H1 (cell line): ENCODE measurements around the gene UTRN.

Experiments
- ASH2L ChIP-seq: fragments of 200-600, 300-600 bp; sonication (generic); IDR thresholded peaks from one replicate; pipeline ENCODE4 v1.7.1; 2017; ENCODE audit warnings: low read length
- BACH1 ChIP-seq: IDR thresholded peaks from 2 replicates; pipeline ENCODE4 v1.6.1; 2012; ENCODE audit warnings: low read length, improper control_type of control experiment
- CEBPB ChIP-seq: IDR thresholded peaks from 2 replicates; pipeline ENCODE4 v1.6.1; 2012; ENCODE audit warnings: low read depth, low read length
- EP300 ChIP-seq, 2 experiments: IDR thresholded peaks; 1 replicate in 1 of 2; 2 replicates in 1 of 2; pipeline ENCODE4 v1.6.1; 2011 to 2012; ENCODE audit warnings: low read depth in 2 of 2, low read length in 2 of 2, mild to moderate bottlenecking in 2 of 2, borderline replicate concordance in 1 of 2, inconsistent platforms in 1 of 2, moderate library complexity in 1 of 2
- JUN ChIP-seq: IDR thresholded peaks from 2 replicates; pipeline ENCODE4 v1.6.1; 2011; ENCODE audit warnings: low read depth, mild to moderate bottlenecking, improper control_type of control experiment, low read length
- POLR2A ChIP-seq, 2 experiments: IDR thresholded peaks; 1 replicate in 1 of 2; 2 replicates in 1 of 2; pipeline ENCODE4 v1.6.1; 2011; ENCODE audit warnings: low read depth in 2 of 2, low read length in 2 of 2, mild to moderate bottlenecking in 2 of 2; ENCODE audit errors: control extremely low read depth in 1 of 2
- POLR2AphosphoS5 ChIP-seq: IDR thresholded peaks from 2 replicates; pipeline ENCODE4 v1.6.1; 2011; ENCODE audit warnings: low read depth, low read length
- RAD21 ChIP-seq, 2 experiments: IDR thresholded peaks in 1 of 2; conservative IDR thresholded peaks in 1 of 2; 2 replicates each; pipeline ENCODE4 v1.6.1; 2011; ENCODE audit warnings: low read depth in 2 of 2, low read length in 2 of 2, improper control_type of control experiment in 1 of 2, inconsistent platforms in 1 of 2, mild to moderate bottlenecking in 1 of 2, moderate library complexity in 1 of 2
- SAP30 ChIP-seq: fragments of 300-600 bp; sonication (generic); IDR thresholded peaks from 2 replicates; pipeline ENCODE4 v1.7.1; 2012; ENCODE audit warnings: low read length, moderate library complexity, mild to moderate bottlenecking, inconsistent platforms; ENCODE audit not compliant: insufficient read depth, insufficient replicate concordance
- SP1 ChIP-seq: IDR thresholded peaks from 2 replicates; pipeline ENCODE4 v1.6.1; 2011; ENCODE audit warnings: low read depth, low read length
- TAF1 ChIP-seq: IDR thresholded peaks from 2 replicates; pipeline ENCODE4 v1.6.1; 2011; ENCODE audit warnings: mild to moderate bottlenecking, low read depth, low read length
- TBP ChIP-seq: IDR thresholded peaks from 2 replicates; pipeline ENCODE4 v1.6.1; 2011; ENCODE audit warnings: low read depth, low read length, improper control_type of control experiment
- TF ChIP-seq, protein P1 (sequence below), 3 experiments: IDR thresholded peaks; 1 replicate in 2 of 3; 2 replicates in 1 of 3; pipeline versions ENCODE4 v1.5.1 to v1.6.1; 2011; ENCODE audit warnings: low read length in 3 of 3, mild to moderate bottlenecking in 3 of 3, inconsistent platforms in 2 of 3, low read depth in 1 of 3, moderate library complexity in 1 of 3; ENCODE audit not compliant: insufficient read depth in 1 of 3; ENCODE audit errors: control extremely low read depth in 1 of 3
- TF ChIP-seq, protein P2 (sequence below): IDR thresholded peaks from 2 replicates; pipeline ENCODE4 v1.6.1; 2012; ENCODE audit warnings: low read length, inconsistent platforms

DNA sequence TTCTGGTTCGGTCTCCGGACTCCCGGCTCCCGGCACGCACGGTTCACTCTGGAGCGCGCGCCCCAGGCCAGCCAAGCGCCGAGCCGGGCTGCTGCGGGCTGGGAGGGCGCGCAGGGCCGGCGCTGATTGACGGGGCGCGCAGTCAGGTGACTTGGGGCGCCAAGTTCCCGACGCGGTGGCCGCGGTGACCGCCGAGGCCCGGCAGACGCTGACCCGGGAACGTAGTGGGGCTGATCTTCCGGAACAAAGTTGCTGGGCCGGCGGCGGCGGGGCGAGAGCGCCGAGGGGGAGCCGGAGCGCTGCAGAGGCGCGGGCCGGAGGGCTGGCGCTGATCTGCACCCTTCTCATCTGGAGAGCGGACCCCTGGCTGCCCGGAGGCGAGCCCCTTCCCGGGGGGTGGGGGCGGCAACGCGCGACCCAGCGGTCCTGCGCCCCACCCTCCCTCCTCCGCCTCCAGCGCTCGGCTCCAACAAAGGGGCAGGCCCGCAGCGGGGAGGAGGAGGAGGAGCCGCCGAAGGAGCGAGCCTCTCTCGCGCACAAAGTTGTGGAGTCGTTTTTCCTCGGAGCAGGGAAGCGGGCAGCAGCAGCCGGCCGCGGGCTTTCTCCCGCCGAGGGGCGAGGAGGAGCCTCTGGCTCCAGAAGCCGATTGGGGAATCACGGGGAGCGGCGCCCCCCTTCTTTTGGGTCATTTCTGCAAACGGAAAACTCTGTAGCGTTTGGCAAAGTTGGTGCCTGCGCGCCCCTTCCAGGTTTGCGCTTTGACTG lies at the start of gene UTRN:
- peak; percentile 49 to 86 for TF ChIP-seq POLR2A (IDR thresholded peaks at IDR 0.05; ENCODE audit: control extremely low read depth in 1 of 2, low read depth in 2 of 2, low read length in 2 of 2)
- TF ChIP-seq, protein P1, sequence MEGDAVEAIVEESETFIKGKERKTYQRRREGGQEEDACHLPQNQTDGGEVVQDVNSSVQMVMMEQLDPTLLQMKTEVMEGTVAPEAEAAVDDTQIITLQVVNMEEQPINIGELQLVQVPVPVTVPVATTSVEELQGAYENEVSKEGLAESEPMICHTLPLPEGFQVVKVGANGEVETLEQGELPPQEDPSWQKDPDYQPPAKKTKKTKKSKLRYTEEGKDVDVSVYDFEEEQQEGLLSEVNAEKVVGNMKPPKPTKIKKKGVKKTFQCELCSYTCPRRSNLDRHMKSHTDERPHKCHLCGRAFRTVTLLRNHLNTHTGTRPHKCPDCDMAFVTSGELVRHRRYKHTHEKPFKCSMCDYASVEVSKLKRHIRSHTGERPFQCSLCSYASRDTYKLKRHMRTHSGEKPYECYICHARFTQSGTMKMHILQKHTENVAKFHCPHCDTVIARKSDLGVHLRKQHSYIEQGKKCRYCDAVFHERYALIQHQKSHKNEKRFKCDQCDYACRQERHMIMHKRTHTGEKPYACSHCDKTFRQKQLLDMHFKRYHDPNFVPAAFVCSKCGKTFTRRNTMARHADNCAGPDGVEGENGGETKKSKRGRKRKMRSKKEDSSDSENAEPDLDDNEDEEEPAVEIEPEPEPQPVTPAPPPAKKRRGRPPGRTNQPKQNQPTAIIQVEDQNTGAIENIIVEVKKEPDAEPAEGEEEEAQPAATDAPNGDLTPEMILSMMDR (IDR thresholded peaks at IDR 0.05; ENCODE audit: control extremely low read depth in 1 of 3, insufficient read depth in 1 of 3, low read depth in 1 of 3, low read length in 3 of 3), result peak in 1 of 3 experiments; percentile 1; a peak in 1 of 4 replicates
- TF ChIP-seq, protein P2, sequence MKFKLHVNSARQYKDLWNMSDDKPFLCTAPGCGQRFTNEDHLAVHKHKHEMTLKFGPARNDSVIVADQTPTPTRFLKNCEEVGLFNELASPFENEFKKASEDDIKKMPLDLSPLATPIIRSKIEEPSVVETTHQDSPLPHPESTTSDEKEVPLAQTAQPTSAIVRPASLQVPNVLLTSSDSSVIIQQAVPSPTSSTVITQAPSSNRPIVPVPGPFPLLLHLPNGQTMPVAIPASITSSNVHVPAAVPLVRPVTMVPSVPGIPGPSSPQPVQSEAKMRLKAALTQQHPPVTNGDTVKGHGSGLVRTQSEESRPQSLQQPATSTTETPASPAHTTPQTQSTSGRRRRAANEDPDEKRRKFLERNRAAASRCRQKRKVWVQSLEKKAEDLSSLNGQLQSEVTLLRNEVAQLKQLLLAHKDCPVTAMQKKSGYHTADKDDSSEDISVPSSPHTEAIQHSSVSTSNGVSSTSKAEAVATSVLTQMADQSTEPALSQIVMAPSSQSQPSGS, result no peak
- TF ChIP-seq EP300 (IDR thresholded peaks at IDR 0.05; ENCODE audit: borderline replicate concordance in 1 of 2, low read depth in 2 of 2, low read length in 2 of 2), result peak in 1 of 2 experiments; percentile 6; a peak in 1 of 3 replicates
- no peak for TF ChIP-seq CEBPB
- TF ChIP-seq TBP, result peak; percentile 77
- TF ChIP-seq TAF1, result peak; percentile 71
- TF ChIP-seq POLR2AphosphoS5, result peak; percentile 22
- TF ChIP-seq RAD21 (IDR thresholded peaks at IDR 0.05 in 1 of 2, conservative IDR thresholded peaks at IDR 0.05 in 1 of 2; ENCODE audit: low read depth in 2 of 2, low read length in 2 of 2), result peak in 1 of 2 experiments; percentile 16; a peak in 1 of 4 replicates
- peak; percentile 90 for TF ChIP-seq ASH2L
- TF ChIP-seq JUN, result no peak
- no peak for TF ChIP-seq SAP30
- TF ChIP-seq BACH1, result no peak
- TF ChIP-seq SP1, result no peak
